ENCODE data around the gene ZNF710. TPM values are rescaled to one million over a fixed set of nuclear protein-coding genes. Genes with fewer than 3 reads are reported as not detected.

The ZNF710 gene
- total and polyA plus RNA-seq, 9 of the 15 experiments (the other 6 are each of a cell fraction or from before 2014, with no cell fraction given) = 0.56 to 14.2 (median 5.2) TPM

DNA sequence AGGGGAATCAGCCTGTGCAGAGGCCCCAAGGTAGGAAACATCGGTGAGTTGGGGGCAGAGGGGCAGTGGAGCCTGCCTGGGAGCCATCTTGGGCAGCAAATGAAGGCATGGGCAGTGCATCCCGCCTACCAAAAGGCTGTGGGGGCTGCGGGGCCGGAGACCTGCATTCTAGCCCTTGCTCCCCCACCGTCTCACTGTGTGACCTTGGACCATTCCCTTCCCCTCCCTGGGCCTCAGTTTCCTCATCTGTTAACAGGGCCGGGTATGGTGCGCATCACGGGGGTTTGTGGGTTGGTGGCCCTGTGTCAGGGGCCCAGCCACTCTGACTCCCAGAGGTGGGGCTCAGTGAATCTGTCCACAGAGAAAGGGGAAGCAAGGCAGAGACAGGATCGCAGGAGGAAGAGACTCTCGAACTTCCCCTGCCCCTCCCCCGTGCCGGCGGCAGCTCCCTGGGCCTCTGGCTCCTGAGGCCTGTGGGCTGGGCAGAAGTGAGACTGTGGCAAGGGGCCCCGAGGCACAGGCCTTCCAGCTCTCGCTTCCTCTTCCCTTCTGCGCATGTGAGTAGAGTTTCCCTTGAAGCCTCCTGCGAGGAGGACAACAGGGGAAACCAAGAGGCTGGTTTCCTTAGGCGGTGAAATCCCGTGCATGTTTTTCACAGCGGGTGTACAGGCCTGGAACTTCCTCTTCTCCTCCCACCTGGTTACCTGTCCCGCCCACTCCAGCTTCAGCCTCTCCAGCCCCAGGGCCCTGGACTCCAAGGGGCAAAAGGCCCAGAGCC lies 58.3 kb downstream of the ZNF710 start (continued):
- TF ChIP-seq BRD9 (IDR thresholded peaks at IDR 0.05; ENCODE audit: low read depth, partially characterized antibody) (no peak), GABPB1 (CRISPR knock-in tag; IDR thresholded peaks at IDR 0.05) (no peak), CHD1 (IDR thresholded peaks at IDR 0.05; ENCODE audit: low read length) (no peak), RNF2 (IDR thresholded peaks at IDR 0.05) (0 out of 2 replicates have a peak, but pooled peaks have one; percentile 70), HDAC2 (IDR thresholded peaks at IDR 0.05) (0 out of 2 replicates have a peak, but pooled peaks have one; percentile 37), RAD21 (CRISPR knock-in tag; conservative IDR thresholded peaks at IDR 0.05 in 1 of 2, IDR thresholded peaks at IDR 0.05 in 1 of 2) (peak; percentile 18 to 27; a peak in 1 of 4 replicates), CREB1 (IDR thresholded peaks at IDR 0.05) (no peak), CREB1 (CRISPR knock-in tag; IDR thresholded peaks at IDR 0.05) (no peak), ZKSCAN3 (CRISPR knock-in tag; IDR thresholded peaks at IDR 0.05) (no peak), BDP1 (IDR thresholded peaks at IDR 0.05; ENCODE audit: insufficient read depth, insufficient read length) (no peak), PRMT5 (CRISPR knock-in tag; IDR thresholded peaks at IDR 0.05) (no peak), ZNF143 (CRISPR knock-in tag; IDR thresholded peaks at IDR 0.05) (no peak), SMARCE1 (IDR thresholded peaks at IDR 0.05) (peak; percentile 66; the same call in 1 of the 2 replicates), PRPF4 (IDR thresholded peaks at IDR 0.05; ENCODE audit: insufficient read depth, low read depth, low read length, poor library complexity, severe bottlenecking) (no peak)
- TF ChIP-seq, protein P1, sequence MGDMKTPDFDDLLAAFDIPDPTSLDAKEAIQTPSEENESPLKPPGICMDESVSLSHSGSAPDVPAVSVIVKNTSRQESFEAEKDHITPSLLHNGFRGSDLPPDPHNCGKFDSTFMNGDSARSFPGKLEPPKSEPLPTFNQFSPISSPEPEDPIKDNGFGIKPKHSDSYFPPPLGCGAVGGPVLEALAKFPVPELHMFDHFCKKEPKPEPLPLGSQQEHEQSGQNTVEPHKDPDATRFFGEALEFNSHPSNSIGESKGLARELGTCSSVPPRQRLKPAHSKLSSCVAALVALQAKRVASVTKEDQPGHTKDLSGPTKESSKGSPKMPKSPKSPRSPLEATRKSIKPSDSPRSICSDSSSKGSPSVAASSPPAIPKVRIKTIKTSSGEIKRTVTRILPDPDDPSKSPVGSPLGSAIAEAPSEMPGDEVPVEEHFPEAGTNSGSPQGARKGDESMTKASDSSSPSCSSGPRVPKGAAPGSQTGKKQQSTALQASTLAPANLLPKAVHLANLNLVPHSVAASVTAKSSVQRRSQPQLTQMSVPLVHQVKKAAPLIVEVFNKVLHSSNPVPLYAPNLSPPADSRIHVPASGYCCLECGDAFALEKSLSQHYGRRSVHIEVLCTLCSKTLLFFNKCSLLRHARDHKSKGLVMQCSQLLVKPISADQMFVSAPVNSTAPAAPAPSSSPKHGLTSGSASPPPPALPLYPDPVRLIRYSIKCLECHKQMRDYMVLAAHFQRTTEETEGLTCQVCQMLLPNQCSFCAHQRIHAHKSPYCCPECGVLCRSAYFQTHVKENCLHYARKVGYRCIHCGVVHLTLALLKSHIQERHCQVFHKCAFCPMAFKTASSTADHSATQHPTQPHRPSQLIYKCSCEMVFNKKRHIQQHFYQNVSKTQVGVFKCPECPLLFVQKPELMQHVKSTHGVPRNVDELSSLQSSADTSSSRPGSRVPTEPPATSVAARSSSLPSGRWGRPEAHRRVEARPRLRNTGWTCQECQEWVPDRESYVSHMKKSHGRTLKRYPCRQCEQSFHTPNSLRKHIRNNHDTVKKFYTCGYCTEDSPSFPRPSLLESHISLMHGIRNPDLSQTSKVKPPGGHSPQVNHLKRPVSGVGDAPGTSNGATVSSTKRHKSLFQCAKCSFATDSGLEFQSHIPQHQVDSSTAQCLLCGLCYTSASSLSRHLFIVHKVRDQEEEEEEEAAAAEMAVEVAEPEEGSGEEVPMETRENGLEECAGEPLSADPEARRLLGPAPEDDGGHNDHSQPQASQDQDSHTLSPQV (IDR thresholded peaks at IDR 0.05) = peak; percentile 87
- TF ChIP-seq, protein P2, sequence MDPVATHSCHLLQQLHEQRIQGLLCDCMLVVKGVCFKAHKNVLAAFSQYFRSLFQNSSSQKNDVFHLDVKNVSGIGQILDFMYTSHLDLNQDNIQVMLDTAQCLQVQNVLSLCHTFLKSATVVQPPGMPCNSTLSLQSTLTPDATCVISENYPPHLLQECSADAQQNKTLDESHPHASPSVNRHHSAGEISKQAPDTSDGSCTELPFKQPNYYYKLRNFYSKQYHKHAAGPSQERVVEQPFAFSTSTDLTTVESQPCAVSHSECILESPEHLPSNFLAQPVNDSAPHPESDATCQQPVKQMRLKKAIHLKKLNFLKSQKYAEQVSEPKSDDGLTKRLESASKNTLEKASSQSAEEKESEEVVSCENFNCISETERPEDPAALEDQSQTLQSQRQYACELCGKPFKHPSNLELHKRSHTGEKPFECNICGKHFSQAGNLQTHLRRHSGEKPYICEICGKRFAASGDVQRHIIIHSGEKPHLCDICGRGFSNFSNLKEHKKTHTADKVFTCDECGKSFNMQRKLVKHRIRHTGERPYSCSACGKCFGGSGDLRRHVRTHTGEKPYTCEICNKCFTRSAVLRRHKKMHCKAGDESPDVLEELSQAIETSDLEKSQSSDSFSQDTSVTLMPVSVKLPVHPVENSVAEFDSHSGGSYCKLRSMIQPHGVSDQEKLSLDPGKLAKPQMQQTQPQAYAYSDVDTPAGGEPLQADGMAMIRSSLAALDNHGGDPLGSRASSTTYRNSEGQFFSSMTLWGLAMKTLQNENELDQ (CRISPR knock-in tag; IDR thresholded peaks at IDR 0.05; ENCODE audit: borderline replicate concordance) = no peak
- TF ChIP-seq, protein P3, sequence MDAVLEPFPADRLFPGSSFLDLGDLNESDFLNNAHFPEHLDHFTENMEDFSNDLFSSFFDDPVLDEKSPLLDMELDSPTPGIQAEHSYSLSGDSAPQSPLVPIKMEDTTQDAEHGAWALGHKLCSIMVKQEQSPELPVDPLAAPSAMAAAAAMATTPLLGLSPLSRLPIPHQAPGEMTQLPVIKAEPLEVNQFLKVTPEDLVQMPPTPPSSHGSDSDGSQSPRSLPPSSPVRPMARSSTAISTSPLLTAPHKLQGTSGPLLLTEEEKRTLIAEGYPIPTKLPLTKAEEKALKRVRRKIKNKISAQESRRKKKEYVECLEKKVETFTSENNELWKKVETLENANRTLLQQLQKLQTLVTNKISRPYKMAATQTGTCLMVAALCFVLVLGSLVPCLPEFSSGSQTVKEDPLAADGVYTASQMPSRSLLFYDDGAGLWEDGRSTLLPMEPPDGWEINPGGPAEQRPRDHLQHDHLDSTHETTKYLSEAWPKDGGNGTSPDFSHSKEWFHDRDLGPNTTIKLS (IDR thresholded peaks at IDR 0.05; ENCODE audit: borderline replicate concordance, low read depth) = no peak

Measured in K562 (cell line).